Measurements from ENCODE around the gene AQP5.

Gene AQP5

GRCh38 chr12:49939707-49940106, 22.0 kb upstream of the AQP5 start:
- Histone ChIP-seq H3K27ac (no peak overlapping the region), H4K20me1 (no peaks in the 10 kb centered on the region; a peak in 1 of 22 replicates), H3K27me3 (peaks cover 0 to 3% (median 0%) of the 10 kb centered on the region in 11 experiments; a peak in 2 of 22 replicates), H3K36me3 (no peaks in the 10 kb centered on the region), H3K4me3 (no peak overlapping the region), H3K4me2 (no peak overlapping the region), H3K9me3 (replicated peaks in 1 of 11) (no peaks in the 10 kb centered on the region), H3K4me1 (peaks cover 18 to 34% (median 29%) of the 10 kb centered on the region in 10 experiments), H3K9ac (no peak overlapping the region)
- no peak for TF ChIP-seq Cebpa-rat (IDR thresholded peaks at IDR 0.05)

- Histone ChIP-seq H3K9me3 (replicated peaks in 1 of 11) (no peaks in the 10 kb centered on the region), H3K4me2 (peak overlapping the region; percentile 36 to 83 (median 64)), H3K4me1 (peaks cover 23 to 43% (median 36%) of the 10 kb centered on the region in 10 experiments), H3K27me3 (peaks cover 0 to 5% (median 0%) of the 10 kb centered on the region in 11 experiments; a peak in 3 of 22 replicates), H3K4me3 (no peak overlapping the region), H4K20me1 (no peaks in the 10 kb centered on the region; a peak in 1 of 22 replicates), H3K9ac (0 out of 22 replicates have a peak overlapping the region, but pooled peaks of 1 of the 11 experiments have one; percentile 2), H3K36me3 (no peaks in the 10 kb centered on the region), H3K27ac (no peak overlapping the region)
- TF ChIP-seq Cebpa-rat (IDR thresholded peaks at IDR 0.05): no peak
These were observed 19.8 kb upstream of the AQP5 start for GRCh38 chr12:49941556-49942511.

GRCh38 chr12:49942512-49942893, 19.2 kb upstream of the AQP5 start:
- Histone ChIP-seq H3K4me1 (peaks cover 23 to 43% (median 36%) of the 10 kb centered on the region in 10 experiments), H3K9me3 (replicated peaks in 1 of 11) (no peaks in the 10 kb centered on the region), H3K27ac (no peak overlapping the region), H3K36me3 (no peaks in the 10 kb centered on the region), H3K4me2 (peak overlapping the region; percentile 36 to 83 (median 64); a peak in 21 of 22 replicates), H3K9ac (0 out of 22 replicates have a peak overlapping the region, but pooled peaks of 1 of the 11 experiments have one; percentile 2), H3K4me3 (no peak overlapping the region), H4K20me1 (no peaks in the 10 kb centered on the region; a peak in 2 of 22 replicates), H3K27me3 (peaks cover 0 to 5% (median 0%) of the 10 kb centered on the region in 11 experiments; a peak in 3 of 22 replicates)
- no peak for TF ChIP-seq Cebpa-rat (IDR thresholded peaks at IDR 0.05)

GRCh38 chr12:49942921-49943624, 18.6 kb upstream of the AQP5 start:
- Histone ChIP-seq H3K9me3 (replicated peaks in 1 of 11) (no peaks in the 10 kb centered on the region), H3K36me3 (no peaks in the 10 kb centered on the region), H3K4me2 (peak overlapping the region in 10 of 11 experiments; percentile 36 to 83 (median 66); a peak in 16 of 22 replicates), H3K4me1 (peaks cover 23 to 43% (median 36%) of the 10 kb centered on the region in 10 experiments), H3K27me3 (peaks cover 0 to 5% (median 0%) of the 10 kb centered on the region in 11 experiments; a peak in 3 of 22 replicates), H3K9ac (no peak overlapping the region), H3K27ac (no peak overlapping the region), H3K4me3 (no peak overlapping the region), H4K20me1 (no peaks in the 10 kb centered on the region; a peak in 2 of 22 replicates)
- no peak for TF ChIP-seq Cebpa-rat (IDR thresholded peaks at IDR 0.05)

- Histone ChIP-seq H3K4me3 (no peak overlapping the region), H3K27me3 (peaks cover 0 to 5% (median 0%) of the 10 kb centered on the region in 11 experiments; a peak in 3 of 22 replicates), H3K27ac (no peak overlapping the region), H3K9me3 (replicated peaks in 1 of 11) (no peaks in the 10 kb centered on the region), H3K9ac (no peak overlapping the region), H3K36me3 (no peaks in the 10 kb centered on the region), H3K4me1 (peaks cover 26 to 45% (median 36%) of the 10 kb centered on the region in 10 experiments), H4K20me1 (no peaks in the 10 kb centered on the region; a peak in 2 of 22 replicates), H3K4me2 (peak overlapping the region in 9 of 11 experiments; percentile 0 to 83 (median 45); a peak in 12 of 22 replicates)
- TF ChIP-seq Cebpa-rat (IDR thresholded peaks at IDR 0.05): no peak
These were observed 18.1 kb upstream of the AQP5 start for GRCh38 chr12:49943625-49943960.

- no peaks in the 10 kb centered on the region; a peak in 2 of 22 replicates for H4K20me1 ChIP-seq
These were observed 17.6 kb upstream of the AQP5 start for GRCh38 chr12:49944046-49944445.

GRCh38 chr12:49944718-49945117, 17.0 kb upstream of the AQP5 start:
- H3K4me1 ChIP-seq: peaks cover 33 to 50% (median 37%) of the 10 kb centered on the region in 10 experiments
- H3K27ac ChIP-seq: no peak overlapping the region
- H3K27me3 ChIP-seq: peaks cover 0 to 5% (median 0%) of the 10 kb centered on the region in 11 experiments; a peak in 3 of 22 replicates
- no peaks in the 10 kb centered on the region for H3K9me3 ChIP-seq (replicated peaks in 1 of 11)
- peak overlapping the region in 10 of 11 experiments; percentile 68 to 93 (median 78); a peak in 18 of 22 replicates for H3K4me2 ChIP-seq
- no peaks in the 10 kb centered on the region; a peak in 2 of 22 replicates for H4K20me1 ChIP-seq
- H3K36me3 ChIP-seq: no peaks in the 10 kb centered on the region
- TF ChIP-seq Cebpa-rat (IDR thresholded peaks at IDR 0.05): no peak
- no peak overlapping the region for H3K9ac ChIP-seq
- H3K4me3 ChIP-seq: no peak overlapping the region

More at GRCh38 chr12:49944046-49944445, 17.6 kb upstream of the AQP5 start:
- peak overlapping the region in 9 of 11 experiments; percentile 0 to 83 (median 41); a peak in 13 of 22 replicates for H3K4me2 ChIP-seq
- H3K4me1 ChIP-seq: peaks cover 30 to 49% (median 37%) of the 10 kb centered on the region in 10 experiments
- H3K27ac ChIP-seq: no peak overlapping the region
- H3K9me3 ChIP-seq (replicated peaks in 1 of 11): no peaks in the 10 kb centered on the region
- peaks cover 0 to 5% (median 0%) of the 10 kb centered on the region in 11 experiments; a peak in 3 of 22 replicates for H3K27me3 ChIP-seq
- H3K9ac ChIP-seq: no peak overlapping the region
- TF ChIP-seq Cebpa-rat (IDR thresholded peaks at IDR 0.05): no peak
- no peak overlapping the region for H3K4me3 ChIP-seq
- no peaks in the 10 kb centered on the region for H3K36me3 ChIP-seq

GRCh38 chr12:49945394-49946080, 16.1 kb upstream of the AQP5 start:
- peak overlapping the region in 4 of 11 experiments; percentile 11 to 59 (median 42); a peak in 8 of 22 replicates for H3K27ac ChIP-seq
- TF ChIP-seq Cebpa-rat (IDR thresholded peaks at IDR 0.05): no peak
- H3K4me3 ChIP-seq: peak overlapping the region in 9 of 10 experiments; percentile 28 to 54 (median 40); a peak in 12 of 20 replicates

More at GRCh38 chr12:49945394-49946080, 16.1 kb upstream of the AQP5 start:
- H3K27me3 ChIP-seq: peaks cover 0 to 5% (median 0%) of the 10 kb centered on the region in 11 experiments; a peak in 3 of 22 replicates
- H3K4me1 ChIP-seq: peaks cover 33 to 50% (median 37%) of the 10 kb centered on the region in 10 experiments
- no peaks in the 10 kb centered on the region for H3K36me3 ChIP-seq
- peak overlapping the region; percentile 68 to 94 (median 79) for H3K4me2 ChIP-seq
- no peaks in the 10 kb centered on the region for H3K9me3 ChIP-seq (replicated peaks in 1 of 11)
- peak overlapping the region in 10 of 11 experiments; percentile 15 to 68 (median 56); a peak in 17 of 22 replicates for H3K9ac ChIP-seq
- H4K20me1 ChIP-seq: no peaks in the 10 kb centered on the region; a peak in 2 of 22 replicates
